IMR-90 (cell line): ENCODE measurements around the gene RNU6-1. TPM values are rescaled to one million over a fixed set of nuclear protein-coding genes. Genes with fewer than 3 reads are reported as not detected.

ENCODE experiments used
- ATAC-seq: fragments of 200-7000 bp; cut with Tn5 transposase; 2 replicates; pipeline ENCODE4 v1.9.1; 2020; ENCODE audit warnings: low read depth, mild to moderate bottlenecking, moderate library complexity
- BruUV-seq: library from RNA; stranded (reverse); fragments of 400-500 nt; replicated peaks from 2 replicates; lab custom pipeline; 2021; lab: Mats Ljungman, UMichigan
- CTCF ChIA-PET: fragments of 300-600 bp; formaldehyde crosslinking; extraction: SDS; loops from one replicate; lab custom pipeline; 2021; ENCODE audit warnings: antibody characterized with exemption; lab: Yijun Ruan, JAX
- POLR2A ChIA-PET: fragments of 300-600 bp; sonication (Branson Sonifier 250); formaldehyde crosslinking; loops from one replicate; lab custom pipeline; 2022; ENCODE audit warnings: antibody characterized with exemption; ENCODE audit not compliant: unreplicated experiment; lab: Charles Lee
- DNase-seq: peaks from one replicate; pipeline ENCODE4 v3.0.0; 2013
- H2AFZ ChIP-seq: replicated peaks from 2 replicates; pipeline ENCODE3; 2013; ENCODE audit warnings: low read length, mild to moderate bottlenecking; ENCODE audit not compliant: poor library complexity
- H2AK5ac ChIP-seq: 2 replicates; pipeline ENCODE4 v1.6.1; 2013; ENCODE audit warnings: low read depth, low read length, inconsistent platforms
- H2AK9ac ChIP-seq: replicated peaks from 2 replicates; pipeline ENCODE3; 2013; ENCODE audit warnings: mild to moderate bottlenecking, low read depth, low read length, moderate library complexity; ENCODE audit not compliant: poor library complexity
- H2BK120ac ChIP-seq: 2 replicates; pipeline ENCODE4 v1.6.1; 2013; ENCODE audit warnings: low read depth, low read length, inconsistent platforms
- H2BK15ac ChIP-seq: 3 replicates; pipeline ENCODE4 v1.6.1; 2013; ENCODE audit warnings: low read depth, low read length, inconsistent platforms
- H2BK20ac ChIP-seq: 2 replicates; pipeline ENCODE4 v1.6.1; 2013; ENCODE audit warnings: low read depth, mild to moderate bottlenecking, inconsistent platforms, low read length, moderate library complexity
- H2BK5ac ChIP-seq: 2 replicates; pipeline ENCODE4 v1.6.1; 2013; ENCODE audit warnings: mild to moderate bottlenecking, low read depth, low read length, inconsistent platforms; ENCODE audit not compliant: poor library complexity, severe bottlenecking
- H3K14ac ChIP-seq: replicated peaks from 2 replicates; pipeline ENCODE4 v1.6.1; 2013; ENCODE audit warnings: low read depth, low read length, inconsistent platforms
- H3K18ac ChIP-seq: 2 replicates; pipeline ENCODE4 v1.6.1; 2013; ENCODE audit warnings: low read depth, low read length, control low read depth
- H3K23ac ChIP-seq: 2 replicates; pipeline ENCODE4 v1.6.1; 2013; ENCODE audit warnings: low read depth, low read length, inconsistent platforms
- H3K27ac ChIP-seq: 2 replicates; pipeline ENCODE4 v1.5.1; 2013; ENCODE audit warnings: mild to moderate bottlenecking, control low read depth, low read length; ENCODE audit not compliant: insufficient read depth
- H3K27me3 ChIP-seq: 2 replicates; pipeline ENCODE4 v1.6.1; 2013; ENCODE audit warnings: low read length; ENCODE audit not compliant: control insufficient read depth, insufficient read depth
- H3K36me3 ChIP-seq: 2 replicates; pipeline ENCODE4 v1.6.1; 2013; ENCODE audit warnings: low read length, mixed read lengths; ENCODE audit not compliant: control insufficient read depth, insufficient read depth
- H3K4ac ChIP-seq: 2 replicates; pipeline ENCODE4 v1.6.1; 2013; ENCODE audit warnings: low read depth, low read length, inconsistent platforms
- H3K4me1 ChIP-seq: 2 replicates; pipeline ENCODE4 v1.6.1; 2013; ENCODE audit warnings: low read length, mixed read lengths; ENCODE audit not compliant: control insufficient read depth, insufficient read depth
- H3K4me2 ChIP-seq: 2 replicates; pipeline ENCODE4 v1.6.1; 2013; ENCODE audit warnings: low read depth, mild to moderate bottlenecking, control low read depth, low read length, moderate library complexity
- H3K4me3 ChIP-seq: 2 replicates; pipeline ENCODE4 v1.5.1; 2013; ENCODE audit warnings: low read depth, mild to moderate bottlenecking, control low read depth, low read length, moderate library complexity; ENCODE audit not compliant: insufficient read depth
- H3K56ac ChIP-seq: 2 replicates; pipeline ENCODE4 v1.6.1; 2013; ENCODE audit warnings: low read length, inconsistent platforms; ENCODE audit not compliant: insufficient read depth; ENCODE audit errors: extremely low read depth
- H3K79me1 ChIP-seq, 2 experiments: 2 replicates each; pipeline ENCODE4 v1.6.1; 2013; ENCODE audit warnings: low read length in 2 of 2, inconsistent platforms in 1 of 2, low read depth in 1 of 2
- H3K9ac ChIP-seq: 2 replicates; pipeline ENCODE4 v1.6.1; 2013; ENCODE audit warnings: low read depth, low read length, control low read depth
- H3K9me1 ChIP-seq: 2 replicates; pipeline ENCODE4 v1.6.1; 2013; ENCODE audit warnings: low read length, inconsistent platforms; ENCODE audit not compliant: insufficient read depth
- H3K9me3 ChIP-seq: 2 replicates; pipeline ENCODE4 v1.6.1; 2013; ENCODE audit warnings: low read length; ENCODE audit not compliant: control insufficient read depth, insufficient read depth
- H4K20me1 ChIP-seq: 2 replicates; pipeline ENCODE4 v1.6.1; 2013; ENCODE audit warnings: low read length, inconsistent platforms; ENCODE audit not compliant: insufficient read depth
- H4K5ac ChIP-seq: 2 replicates; pipeline ENCODE4 v1.6.1; 2013; ENCODE audit warnings: mild to moderate bottlenecking, low read depth, low read length, control low read depth
- H4K8ac ChIP-seq, 2 experiments: 2 replicates each; pipeline ENCODE4 v1.6.1; 2013; ENCODE audit warnings: low read depth in 2 of 2, low read length in 2 of 2, control low read depth in 1 of 2, inconsistent platforms in 1 of 2
- H4K91ac ChIP-seq: 2 replicates; pipeline ENCODE4 v1.6.1; 2013; ENCODE audit warnings: low read depth, low read length, inconsistent platforms; ENCODE audit not compliant: insufficient read depth
- BHLHE40 ChIP-seq: fragments of 150-350 bp; IDR thresholded peaks from 2 replicates; pipeline ENCODE4 v1.6.1; 2016; ENCODE audit warnings: mild to moderate bottlenecking, low read depth, low read length
- CEBPB ChIP-seq: IDR thresholded peaks from 2 replicates; pipeline ENCODE4 v1.6.1; 2012; ENCODE audit warnings: low read depth, low read length, improper control_type of control experiment
- CHD1 ChIP-seq: IDR thresholded peaks from 2 replicates; pipeline ENCODE4 v1.6.1; 2012; ENCODE audit warnings: low read depth, low read length, improper control_type of control experiment
- CTCF ChIP-seq: conservative IDR thresholded peaks from 2 replicates; pipeline ENCODE4 v1.5.1; 2012; ENCODE audit warnings: mild to moderate bottlenecking, low read depth, low read length, improper control_type of control experiment
- ELK1 ChIP-seq: fragments of 150-350 bp; IDR thresholded peaks from 2 replicates; pipeline ENCODE4 v1.6.1; 2016; ENCODE audit warnings: low read depth, mild to moderate bottlenecking, low read length, moderate library complexity, borderline replicate concordance
- FOS ChIP-seq: fragments of 150-350 bp; IDR thresholded peaks from 2 replicates; pipeline ENCODE4 v1.6.1; 2016; ENCODE audit warnings: low read depth, low read length
- MAZ ChIP-seq: IDR thresholded peaks from 2 replicates; pipeline ENCODE4 v1.6.1; 2012; ENCODE audit warnings: low read depth, mild to moderate bottlenecking, low read length, improper control_type of control experiment, moderate library complexity, borderline replicate concordance
- MXI1 ChIP-seq: IDR thresholded peaks from 2 replicates; pipeline ENCODE4 v1.6.1; 2012; ENCODE audit warnings: low read depth, mild to moderate bottlenecking, low read length, moderate library complexity, borderline replicate concordance
- NFE2L2 ChIP-seq: fragments of 150-350 bp; IDR thresholded peaks from 2 replicates; pipeline ENCODE4 v1.6.1; 2016; ENCODE audit warnings: low read depth, mild to moderate bottlenecking, low read length
- POLR2A ChIP-seq: IDR thresholded peaks from 2 replicates; pipeline ENCODE4 v1.6.1; 2012; ENCODE audit warnings: mild to moderate bottlenecking, low read depth, low read length
- RCOR1 ChIP-seq: IDR thresholded peaks from 2 replicates; pipeline ENCODE4 v1.6.1; 2012; ENCODE audit warnings: mild to moderate bottlenecking, low read length, improper control_type of control experiment; ENCODE audit not compliant: insufficient replicate concordance
- RFX5 ChIP-seq: IDR thresholded peaks from 2 replicates; pipeline ENCODE4 v1.8.0; 2012; ENCODE audit warnings: low read depth, mild to moderate bottlenecking, low read length, moderate library complexity
- SMC3 ChIP-seq: fragments of 150-350 bp; IDR thresholded peaks from 2 replicates; pipeline ENCODE4 v1.6.1; 2016; ENCODE audit warnings: low read depth, mild to moderate bottlenecking, antibody characterized with exemption, low read length, moderate library complexity
- WGBS, 2 experiments: methylation state at CpG; one replicate each; pipeline versions ENCODE4 v1.1.5 to v1.1.7; 2013; ENCODE audit warnings: missing lambda C conversion rate in 2 of 2; ENCODE audit not compliant: insufficient read length in 1 of 2; ENCODE audit errors: extremely low coverage in 2 of 2; 5-methylcytosine and 5-hydroxymethylcytosine counted together
- dilution Hi-C: fragments of 300-500 bp; cut with HindIII; formaldehyde crosslinking; loops from one replicate; pipeline ENCODE4 v1.14.3; 2018; ENCODE audit warnings: low sequenced_read_pairs; ENCODE audit not compliant: unreplicated experiment
- in situ Hi-C: fragments of 300-500 bp; cut with MboI; formaldehyde crosslinking; loops from 3 replicates; pipeline ENCODE4 v1.14.3; 2019; ENCODE audit warnings: low sequenced_read_pairs, inconsistent platforms, mixed read lengths
- intact Hi-C: fragments of 100-400 bp; cut with micrococcal nuclease; formaldehyde crosslinking; loops from 2 replicates; pipeline ENCODE4 v1.10.0; 2022
- polyA plus RNA-seq, 3 experiments: library from polyadenylated mRNA; depleted of rRNA; stranded (reverse); fragments of >200 nt; gene quantifications; 2 replicates each; pipeline ENCODE4 v1.2.3, GENCODE V29; 2012; ENCODE audit warnings: low replicate concordance in 1 of 3
- total RNA-seq: library from RNA; depleted of rRNA; stranded (reverse); fragments of >200 nt; gene quantifications from 2 replicates; pipeline ENCODE4 v1.2.3, GENCODE V29; 2012
- TF ChIP-seq, protein P1 (sequence below): fragments of 150-350 bp; IDR thresholded peaks from 2 replicates; pipeline ENCODE4 v1.6.1; 2017; ENCODE audit warnings: mild to moderate bottlenecking, antibody characterized with exemption, low read length, low read depth

The RNU6-1 gene
- total and polyA plus RNA-seq, 2 of the 4 experiments (the other 2 are of a cell fraction) = not detected

DNA sequence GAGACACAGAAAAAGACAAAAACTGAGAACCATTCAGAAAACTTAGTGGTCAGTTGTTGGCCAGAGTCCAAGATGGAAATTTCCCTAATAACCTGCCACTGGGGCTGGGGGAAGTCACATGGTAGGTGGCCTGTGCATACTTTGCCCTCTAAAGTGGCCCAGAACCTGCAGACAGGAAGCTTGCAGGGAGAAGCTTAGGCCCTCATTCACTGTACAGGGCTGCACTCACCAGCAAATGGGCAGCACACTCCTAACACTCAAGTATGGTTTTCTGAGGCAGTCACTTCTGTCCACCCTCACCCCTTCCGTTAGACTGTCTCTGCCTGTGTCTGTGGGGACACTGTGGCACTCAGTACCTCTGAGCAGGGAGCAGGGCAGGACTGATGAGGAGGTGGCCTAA, 14.5 kb upstream of the RNU6-1 start:
- H3K9me1 ChIP-seq = no peaks in the 10 kb centered on the region
- H2BK15ac ChIP-seq = no peak overlapping the region
- intact Hi-C loops (no loop called here), dilution Hi-C loops (no loop called here), in situ Hi-C loops (no loop called here)
- H4K20me1 ChIP-seq = no peaks in the 10 kb centered on the region
- no peak overlapping the region for H2BK20ac ChIP-seq
- no peaks in the 10 kb centered on the region for H3K9me3 ChIP-seq
- no peak overlapping the region for H3K14ac ChIP-seq
- H3K23ac ChIP-seq = no peak overlapping the region
- CTCF ChIA-PET = no interaction called here
- no peak overlapping the region for H3K27ac ChIP-seq
- POLR2A ChIA-PET = no interaction called here
- H3K18ac ChIP-seq = no peak overlapping the region
- no CpG with 5 or more reads among the region's 1 CpG for WGBS, 2 experiments
- no peaks in the 10 kb centered on the region for H3K4me1 ChIP-seq
- no peak overlapping the region for H3K9ac ChIP-seq
- no peak overlapping the region for H4K8ac ChIP-seq
- no TSS peak for BruUV-seq
- no peak overlapping the region for H2BK5ac ChIP-seq
- TF ChIP-seq MAZ (no peak), MXI1 (no peak), NFE2L2 (no peak), RFX5 (no peak), SMC3 (no peak), FOS (no peak), CEBPB (no peak), CHD1 (no peak), BHLHE40 (no peak), ELK1 (no peak), POLR2A (no peak), RCOR1 (no peak), CTCF (no peak)
- TF ChIP-seq, protein P1, sequence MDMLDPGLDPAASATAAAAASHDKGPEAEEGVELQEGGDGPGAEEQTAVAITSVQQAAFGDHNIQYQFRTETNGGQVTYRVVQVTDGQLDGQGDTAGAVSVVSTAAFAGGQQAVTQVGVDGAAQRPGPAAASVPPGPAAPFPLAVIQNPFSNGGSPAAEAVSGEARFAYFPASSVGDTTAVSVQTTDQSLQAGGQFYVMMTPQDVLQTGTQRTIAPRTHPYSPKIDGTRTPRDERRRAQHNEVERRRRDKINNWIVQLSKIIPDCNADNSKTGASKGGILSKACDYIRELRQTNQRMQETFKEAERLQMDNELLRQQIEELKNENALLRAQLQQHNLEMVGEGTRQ = no peak
- H2AK5ac ChIP-seq = no peak overlapping the region
- no peaks in the 10 kb centered on the region for H3K36me3 ChIP-seq
- no peak overlapping the region for H4K91ac ChIP-seq
- no peak overlapping the region for H2BK120ac ChIP-seq
- H3K4me3 ChIP-seq = no peak overlapping the region
- H2AK9ac ChIP-seq = no peak overlapping the region
- H3K4ac ChIP-seq = no peak overlapping the region
- H3K79me1 ChIP-seq = no peaks in the 10 kb centered on the region
- no peak overlapping the region for H4K5ac ChIP-seq
- no peak overlapping the region for H3K4me2 ChIP-seq
- ATAC-seq (no peak), DNase-seq (no peak)
- H3K27me3 ChIP-seq = peaks cover 2% of the 10 kb centered on the region
- no peak overlapping the region for H3K56ac ChIP-seq
- H2AFZ ChIP-seq = no peak overlapping the region
